NB4 (cell line): Measurements from ENCODE around the gene CHAF1B.
A peak's percentile ranks its signal among the peaks of the same experiment; 100 is the strongest.

Experiments used
- DNase-seq: peaks from one replicate; pipeline ENCODE4 v3.0.0; 2010; ENCODE audit warnings: low read depth
- H3K4me3 ChIP-seq: one replicate; pipeline ENCODE4 v1.5.1; 2011; ENCODE audit warnings: mild to moderate bottlenecking, low read depth, low read length, moderate library complexity
- CTCF ChIP-seq: IDR thresholded peaks from one replicate; pipeline ENCODE4 v1.5.1; 2012; ENCODE audit warnings: low read depth, low read length
- MAX ChIP-seq: IDR thresholded peaks from 2 replicates; pipeline ENCODE4 v1.6.1; 2011; ENCODE audit warnings: low read depth, low read length
- MYC ChIP-seq: IDR thresholded peaks from 2 replicates; pipeline ENCODE4 v1.6.1; 2011; ENCODE audit warnings: low read depth, low read length
- POLR2A ChIP-seq: IDR thresholded peaks from 2 replicates; pipeline ENCODE4 v1.6.1; 2011; ENCODE audit warnings: mild to moderate bottlenecking; ENCODE audit not compliant: insufficient read length; ENCODE audit errors: extremely low read depth

Gene CHAF1B

GRCh38 chr21:36425286-36425685, 40.1 kb downstream of the CHAF1B start:
- no peak for DNase-seq
- H3K4me3 ChIP-seq, result no peak overlapping the region
- TF ChIP-seq POLR2A, result no peak
- TF ChIP-seq MAX, result no peak
- TF ChIP-seq MYC, result no peak
- TF ChIP-seq CTCF, result no peak

- DNase-seq, result no peak
- no peak overlapping the region for H3K4me3 ChIP-seq
- TF ChIP-seq CTCF (no peak), MYC (no peak), POLR2A (no peak), MAX (no peak)
Measured at GRCh38 chr21:36427502-36427901, 42.3 kb downstream of the CHAF1B start.

- TF ChIP-seq MAX (no peak), CTCF (no peak), MYC (no peak), POLR2A (no peak)
- DNase-seq, result peak; percentile 29
- H3K4me3 ChIP-seq, result no peak overlapping the region
Measured at GRCh38 chr21:36428761-36429432, 43.7 kb downstream of the CHAF1B start.

GRCh38 chr21:36429947-36430546, 44.9 kb downstream of the CHAF1B start:
- peak overlapping the region; percentile 47 for H3K4me3 ChIP-seq
- peak; percentile 53; the same call in 1 of the 2 replicates for TF ChIP-seq MYC
- TF ChIP-seq CTCF, result no peak
- TF ChIP-seq MAX, result peak; percentile 82
- DNase-seq, result peak; percentile 91

GRCh38 chr21:36430841-36431240, 45.6 kb downstream of the CHAF1B start:
- no peak for DNase-seq
- peak overlapping the region; percentile 23 for H3K4me3 ChIP-seq
- no peak for TF ChIP-seq CTCF
- TF ChIP-seq POLR2A, result no peak
- TF ChIP-seq MYC, result no peak
- TF ChIP-seq MAX, result no peak
